NCI-H2196 (cell line): ENCODE results near the gene C19orf44.
"Not testable (repeated sequence)": the region's sequence is repeated elsewhere in the genome, so short reads cannot be mapped to it uniquely, and the experiment has no call there.

Experiments used
- DNase-seq: peaks from one replicate; lab custom pipeline; 2025; ENCODE audit not compliant: unreplicated experiment; lab: John Stamatoyannopoulos, UW

The C19orf44 gene

DNA sequence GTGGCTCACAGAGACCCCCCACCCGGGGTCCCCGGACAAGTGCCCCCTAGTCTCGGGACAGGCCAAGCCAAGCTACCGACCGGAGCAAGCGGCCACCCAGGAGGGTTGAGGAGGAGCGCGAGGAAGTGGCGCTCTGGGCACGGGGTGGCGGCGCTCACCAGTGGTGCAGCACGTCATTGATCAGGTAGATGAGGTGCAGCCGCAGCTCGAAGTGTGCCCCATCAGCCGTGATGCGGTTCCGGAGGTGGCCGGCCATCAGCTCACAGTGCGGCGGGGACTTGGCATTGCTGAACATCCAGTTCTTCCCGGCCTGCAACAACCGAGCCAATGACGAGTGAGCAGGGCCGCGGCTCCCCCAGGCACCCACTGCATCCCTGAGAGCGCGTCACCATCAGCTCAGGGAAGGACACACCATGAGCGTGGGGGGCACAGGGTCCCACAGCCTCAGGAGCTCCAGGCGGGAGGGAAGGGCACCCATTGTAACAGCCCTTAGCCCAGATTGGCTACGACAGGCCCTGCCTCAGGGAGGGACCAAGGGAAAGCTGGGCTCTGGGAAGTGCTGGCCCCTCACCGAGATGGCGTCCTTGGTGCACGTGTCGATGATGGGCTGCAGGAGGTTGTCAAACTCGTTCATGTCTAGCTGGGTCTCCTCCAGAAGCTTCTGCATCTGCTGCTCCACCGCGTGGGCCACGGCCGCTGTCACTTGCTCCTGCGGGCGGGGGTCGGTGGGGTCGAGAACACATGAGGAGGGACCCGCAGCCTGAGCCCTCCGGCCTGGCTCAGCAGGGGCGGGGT lies 36.4 kb downstream of the C19orf44 start:
- DNase-seq: no peak

DNA sequence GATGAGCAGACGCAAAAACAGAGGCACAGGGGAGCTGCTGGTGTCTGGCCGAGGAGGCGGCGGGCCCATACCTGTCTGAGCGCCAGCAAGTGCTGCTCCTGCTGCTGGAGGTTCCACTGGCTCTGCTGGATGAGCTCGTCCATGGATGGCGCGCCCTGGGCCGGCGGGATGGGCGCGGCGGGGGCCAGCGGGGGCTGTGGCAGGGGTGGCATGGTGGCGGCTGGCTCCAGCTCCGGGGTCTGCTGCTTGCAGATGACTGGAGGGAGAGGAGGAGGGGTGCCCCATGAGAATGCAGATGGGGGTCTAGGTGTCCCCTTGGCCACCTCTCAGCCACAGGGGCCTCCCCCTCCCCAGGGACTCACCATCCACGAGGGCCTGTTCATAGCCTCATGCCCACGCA lies 39.2 kb downstream of the C19orf44 start:
- no peak for DNase-seq

DNA sequence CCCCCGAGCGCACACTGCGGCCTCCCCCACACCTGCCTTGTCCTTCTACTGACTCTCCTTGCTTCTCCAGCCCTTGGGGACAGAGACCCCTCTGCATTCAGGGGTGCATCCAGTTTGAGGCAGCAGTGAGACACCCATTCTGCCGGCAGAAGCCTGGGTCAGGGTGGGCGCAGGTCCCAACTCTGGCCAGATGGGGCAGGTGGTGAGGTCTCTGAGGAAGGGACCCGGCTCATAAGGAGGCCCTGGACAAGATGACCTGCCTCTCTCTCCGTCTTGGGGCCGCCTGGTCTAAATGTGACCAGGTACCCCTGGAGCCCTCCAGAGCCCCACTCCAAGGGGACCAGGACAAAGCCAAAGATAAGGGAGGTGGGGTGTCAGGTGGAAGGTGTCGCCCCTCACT lies 39.9 kb downstream of the C19orf44 start:
- DNase-seq: no peak

DNA sequence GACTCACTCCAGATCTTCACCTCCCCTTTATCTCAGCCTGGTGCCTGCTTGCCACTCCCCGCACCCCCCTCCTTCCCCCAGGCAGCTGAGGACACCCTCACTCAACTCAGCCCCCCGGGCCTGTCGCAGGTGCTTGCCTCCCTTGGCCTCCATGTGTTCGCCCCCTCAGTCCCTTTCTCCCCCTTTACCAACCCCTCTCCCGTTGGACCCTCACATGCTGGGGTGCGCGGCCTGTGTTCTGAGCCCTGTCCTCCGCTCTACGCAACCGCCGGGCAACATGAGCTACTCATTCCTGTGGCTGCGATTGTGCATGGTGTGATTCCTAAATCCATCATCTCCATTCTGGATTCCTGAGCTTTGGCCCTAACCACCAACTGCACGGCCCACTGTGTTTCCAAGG lies 40.9 kb downstream of the C19orf44 start:
- no peak for DNase-seq

DNA sequence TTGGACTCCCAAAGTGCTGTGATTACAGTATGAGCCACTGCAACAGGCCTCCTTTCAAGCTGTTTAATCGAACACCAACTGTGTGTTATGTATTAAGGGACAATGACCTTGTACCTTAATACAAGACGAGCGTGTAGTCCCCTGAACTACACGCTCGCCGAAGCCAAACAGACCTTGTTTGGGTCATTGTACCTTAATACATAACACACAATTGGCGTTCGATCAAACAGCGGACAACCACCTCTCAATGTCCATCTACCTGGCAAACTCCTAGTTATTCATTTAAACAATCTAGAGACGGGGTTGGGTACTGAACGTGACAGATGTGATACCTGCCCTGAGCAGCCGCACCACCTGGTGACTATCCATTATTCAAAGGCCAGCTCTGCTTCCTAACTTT lies 44.8 kb downstream of the C19orf44 start:
- DNase-seq: no peak

DNA sequence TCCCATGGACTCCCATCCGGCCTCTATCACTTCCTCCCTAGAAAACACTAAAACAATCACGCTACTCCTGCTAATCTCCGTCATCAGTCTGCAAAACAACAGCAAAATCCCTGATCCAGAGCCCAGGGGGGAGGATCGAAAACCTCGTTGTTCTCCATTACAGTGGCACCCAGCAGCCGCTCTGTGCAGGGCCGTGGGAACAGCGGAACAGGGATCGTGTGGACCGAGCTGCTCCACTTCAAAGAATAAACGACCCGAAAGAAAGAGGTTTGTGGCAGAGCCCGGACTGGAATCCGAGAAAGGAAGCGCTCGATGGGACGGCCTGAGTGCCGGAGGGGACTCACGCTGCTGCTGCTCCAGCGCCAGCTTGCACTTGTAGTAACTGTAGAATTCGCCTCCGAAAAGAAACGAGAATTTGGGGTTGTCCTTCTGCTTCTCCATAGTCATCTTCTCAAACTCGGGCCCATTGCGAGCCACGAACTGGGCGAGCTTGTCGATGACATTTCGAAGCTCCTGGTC lies 45.4 kb downstream of the C19orf44 start:
- DNase-seq: no peak

DNA sequence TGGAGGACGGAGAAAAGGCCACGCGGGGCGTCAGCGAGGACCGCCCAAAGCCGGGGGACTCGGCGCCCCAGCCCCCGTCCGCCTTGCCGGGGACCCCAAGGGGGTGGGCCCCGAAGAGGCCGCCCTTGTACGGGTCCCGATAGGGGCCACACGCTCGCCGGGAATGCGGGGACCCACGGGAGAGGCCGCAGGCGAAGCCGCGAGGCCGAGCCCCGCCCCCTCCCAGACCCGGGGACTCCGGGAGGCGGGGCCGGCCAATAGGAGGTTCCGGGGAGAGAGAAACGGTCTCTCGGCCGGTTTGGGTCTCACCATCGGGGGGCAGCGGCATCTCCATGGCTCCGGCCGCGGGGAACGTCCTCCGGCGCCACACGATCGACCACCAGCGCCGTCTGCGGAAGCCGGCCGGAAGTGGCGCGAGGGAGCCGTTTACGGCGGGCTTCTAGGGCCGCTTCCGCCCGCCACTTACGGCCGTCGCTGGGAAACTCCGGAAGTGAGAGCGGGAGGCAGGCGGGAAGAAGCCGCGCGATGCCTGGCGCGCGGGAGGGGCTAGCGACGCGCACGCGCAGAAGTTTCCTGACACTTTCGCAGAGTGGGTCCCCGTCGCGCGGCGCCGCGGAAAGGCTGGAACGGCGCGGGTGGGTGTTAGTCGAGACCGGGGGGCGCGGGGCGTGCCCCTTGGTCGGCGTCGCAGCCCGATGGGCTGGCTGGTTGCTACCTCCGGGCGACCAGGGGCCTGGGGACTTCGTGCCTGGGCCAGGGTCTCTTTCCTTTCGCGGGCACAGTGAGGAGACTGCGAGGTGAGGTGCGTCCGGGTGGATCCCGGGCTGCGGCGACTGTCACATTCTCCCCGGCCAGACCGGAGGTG lies 46.1 kb downstream of the C19orf44 start, which contains the start of gene CHERP:
TSS of gene CHERP (minus strand) at position 393 of the 865 bp plus-strand sequence. CDS start at position 334, 59 bp downstream.
- peak; percentile 97 for DNase-seq

DNA sequence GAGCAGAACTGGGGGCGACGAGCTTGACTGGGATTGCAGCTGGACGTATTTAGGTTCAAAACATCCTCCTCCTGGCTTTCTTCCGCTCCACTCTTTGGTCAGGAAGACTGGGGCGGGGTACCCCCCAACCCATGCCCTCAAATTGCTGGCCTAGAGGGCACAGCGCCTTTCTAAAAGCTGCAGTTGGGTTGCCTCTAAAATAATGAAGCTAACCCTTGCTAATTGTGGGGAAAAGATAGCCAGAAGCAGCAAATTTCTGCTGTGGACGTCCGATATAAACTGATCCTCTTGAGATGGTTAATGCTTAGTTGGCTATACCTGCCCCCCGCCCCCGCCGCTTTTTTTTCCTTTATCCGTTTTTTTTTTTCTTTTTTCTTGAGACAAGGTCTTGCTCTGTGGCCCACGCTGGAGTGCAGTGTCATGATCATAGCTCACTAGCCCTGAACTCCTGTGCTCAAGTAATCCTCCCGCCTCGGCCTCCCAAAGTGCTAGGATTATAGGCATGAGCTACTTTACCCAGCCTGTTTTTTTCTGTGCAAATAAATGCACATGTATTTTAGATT lies 46.8 kb downstream of the C19orf44 start:
- DNase-seq: no peak

DNA sequence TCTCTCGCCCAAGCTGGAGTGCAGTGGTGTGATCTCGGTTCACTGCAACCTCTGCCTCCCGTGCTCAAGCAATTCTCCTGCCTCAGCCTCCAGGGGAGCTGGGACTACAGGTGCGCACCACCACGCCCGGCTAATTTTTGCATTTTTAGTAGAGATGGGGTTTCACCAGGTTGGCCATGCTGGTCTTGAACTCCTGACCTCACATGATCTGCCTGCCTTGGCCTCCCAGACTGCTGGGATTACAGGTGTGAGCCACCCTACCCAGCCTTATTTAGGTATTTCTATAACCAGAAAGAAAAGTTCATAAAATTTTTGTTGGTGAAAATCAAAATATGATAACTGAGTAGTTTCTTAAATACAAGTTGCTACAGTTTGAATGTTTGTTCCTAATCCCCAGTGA lies 47.5 kb downstream of the C19orf44 start:
- not testable (repeated sequence) for DNase-seq

DNA sequence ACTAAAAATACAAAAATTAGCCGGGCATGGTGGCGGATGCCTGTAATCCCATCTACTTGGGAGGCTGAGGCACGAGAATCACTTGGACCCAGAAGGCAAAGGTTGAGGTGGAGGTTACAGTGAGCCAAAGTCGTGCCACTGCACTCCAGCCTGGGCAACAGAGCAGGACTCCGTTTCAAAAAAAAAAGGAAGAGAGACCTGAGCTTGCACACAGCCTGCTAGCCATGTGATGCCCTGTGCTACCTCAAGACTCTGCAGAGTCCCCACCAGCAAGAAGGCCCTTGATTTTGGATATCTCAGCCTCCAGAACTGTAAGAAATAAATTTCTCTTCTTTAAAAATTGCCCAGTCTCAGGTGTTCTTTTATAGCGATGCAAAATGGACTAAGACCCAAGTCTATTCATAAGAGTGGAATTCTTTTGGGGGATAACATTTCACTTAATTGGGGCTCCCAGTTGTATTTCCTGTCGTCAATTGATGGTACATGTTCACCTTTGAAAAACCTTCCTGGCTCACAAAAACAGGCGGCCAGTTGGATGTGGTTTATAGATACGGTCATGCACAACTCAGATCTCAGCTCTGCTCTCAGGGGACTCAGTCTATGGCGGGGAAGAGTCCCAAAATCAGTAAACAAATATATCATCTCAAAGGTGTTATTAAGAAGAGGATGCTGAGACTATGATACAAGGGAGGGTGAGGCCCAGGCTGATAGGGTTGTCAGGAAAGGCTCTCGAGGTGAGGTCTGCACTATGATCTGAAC lies 48.5 kb downstream of the C19orf44 start:
- DNase-seq: no peak

DNA sequence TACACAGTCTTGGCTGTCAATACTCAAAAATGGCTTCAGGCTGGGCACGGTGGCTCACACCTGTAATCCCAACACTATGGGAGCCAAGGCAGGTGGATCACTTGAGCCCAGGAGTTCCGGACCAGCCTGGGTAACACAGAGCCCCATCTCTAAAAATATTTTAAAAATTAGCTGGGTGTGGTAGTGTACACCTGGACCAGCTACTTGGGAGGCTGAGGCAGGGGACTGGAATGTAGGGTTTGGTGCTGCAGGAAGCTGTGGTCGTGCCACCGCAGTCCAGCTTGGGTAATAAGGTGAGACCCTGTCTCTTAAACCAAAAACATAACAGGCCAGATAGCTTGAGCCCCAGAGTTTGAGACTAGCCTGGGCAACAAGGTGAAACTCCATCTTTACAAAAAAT lies 52.8 kb downstream of the C19orf44 start:
- DNase-seq: no peak

DNA sequence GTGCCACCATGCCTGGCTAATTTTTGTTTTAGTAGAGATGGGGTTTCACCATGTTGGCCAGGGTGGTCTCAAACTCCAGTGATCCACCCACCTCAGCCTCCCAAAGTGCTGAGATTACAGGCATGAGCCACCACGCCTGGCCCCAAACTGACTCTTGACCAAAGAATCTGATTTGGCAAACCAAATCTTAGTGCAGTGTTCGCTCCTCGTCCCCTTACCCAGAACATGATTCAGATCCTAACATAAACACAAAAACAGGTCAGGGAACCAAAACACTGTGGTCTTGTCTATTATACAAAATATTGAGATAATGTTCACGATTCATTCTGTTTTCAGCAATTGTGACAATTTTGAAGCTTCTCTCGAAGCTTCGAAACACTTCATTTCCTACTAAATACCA lies 55.7 kb downstream of the C19orf44 start:
- DNase-seq: not testable (repeated sequence)

DNA sequence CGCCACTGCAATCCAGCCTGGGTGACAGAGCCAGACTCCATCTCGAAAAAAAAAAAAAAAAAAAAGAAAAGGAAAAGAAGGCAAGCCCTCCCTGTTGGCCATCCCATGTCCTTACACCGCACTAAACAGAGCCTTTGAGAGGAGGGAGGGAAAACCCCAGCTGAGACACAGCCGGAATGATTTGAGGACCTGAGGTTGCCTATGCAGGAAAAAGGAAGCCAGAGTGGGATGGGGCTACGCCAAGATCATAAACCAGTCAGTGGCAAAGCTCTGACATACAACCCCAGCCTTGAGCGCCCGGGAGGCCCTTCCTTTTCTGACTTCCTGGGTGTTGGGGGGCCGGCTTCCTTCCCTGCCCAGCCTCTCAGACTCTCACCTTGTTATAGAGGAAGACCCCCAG lies 58.6 kb downstream of the C19orf44 start:
- DNase-seq: no peak

DNA sequence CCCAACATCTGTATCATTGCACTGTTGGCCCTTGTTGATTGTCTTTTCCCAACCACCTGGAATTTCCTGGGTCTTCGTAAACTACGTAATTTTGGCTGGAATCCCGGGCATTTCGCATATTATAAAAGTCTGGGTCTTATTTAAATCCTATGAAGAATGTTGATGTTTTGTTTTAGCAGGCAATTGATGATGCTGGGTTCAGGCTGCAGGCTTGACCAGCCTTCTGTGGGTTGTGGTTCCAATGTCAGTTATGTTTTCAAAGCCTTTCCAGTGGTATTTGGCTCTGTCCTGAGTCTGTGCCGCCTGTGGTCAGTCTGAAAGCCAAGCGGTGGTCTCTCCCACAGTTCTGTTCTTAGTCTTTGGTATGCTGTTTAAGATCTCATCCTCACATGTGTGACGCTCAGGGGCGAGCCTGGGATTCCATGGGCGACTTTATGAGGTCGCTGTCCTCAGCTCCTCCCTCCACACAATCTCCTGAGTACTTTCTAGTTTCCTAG lies 63.6 kb downstream of the C19orf44 start:
- DNase-seq: no peak

DNA sequence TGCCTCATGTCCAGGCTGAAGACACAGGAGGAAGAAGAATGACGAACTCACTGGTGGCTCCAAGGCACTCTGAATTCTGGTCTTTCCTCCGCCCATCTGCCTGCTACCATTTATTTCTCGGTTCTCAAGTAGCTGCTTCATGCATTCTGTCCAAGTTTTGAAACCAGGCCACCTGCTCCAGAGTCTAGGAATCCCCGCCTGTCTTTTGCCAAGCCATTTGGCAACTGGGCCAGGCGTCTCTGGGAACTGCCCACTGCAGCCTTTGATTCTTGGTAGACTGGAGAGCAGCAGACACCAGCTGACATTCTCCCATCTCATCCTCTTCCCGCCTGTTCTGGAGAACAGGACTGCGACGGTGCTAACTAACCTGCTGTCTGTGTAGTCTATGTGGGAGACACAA lies 65.2 kb downstream of the C19orf44 start:
- peak; percentile 36 for DNase-seq

DNA sequence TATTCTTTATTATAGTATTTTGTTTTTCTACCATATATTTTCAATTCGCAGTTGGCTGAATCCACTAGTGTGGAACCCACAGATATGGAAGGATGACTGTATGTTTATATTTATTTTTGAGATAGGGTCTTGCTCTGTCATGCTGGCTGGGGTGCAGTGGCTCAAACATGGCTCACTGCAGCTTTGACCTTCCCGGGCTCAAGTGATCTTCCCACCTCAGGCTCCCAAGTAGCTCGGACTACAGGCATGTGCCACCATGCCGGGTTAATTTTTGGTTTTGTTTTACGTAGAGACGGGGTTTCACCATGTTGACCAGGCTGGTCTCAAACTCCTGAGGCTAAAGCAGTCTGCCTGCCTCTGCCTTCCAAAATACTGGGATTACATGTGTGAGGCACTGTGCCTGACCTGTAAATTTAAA lies 66.4 kb downstream of the C19orf44 start:
- no peak for DNase-seq

DNA sequence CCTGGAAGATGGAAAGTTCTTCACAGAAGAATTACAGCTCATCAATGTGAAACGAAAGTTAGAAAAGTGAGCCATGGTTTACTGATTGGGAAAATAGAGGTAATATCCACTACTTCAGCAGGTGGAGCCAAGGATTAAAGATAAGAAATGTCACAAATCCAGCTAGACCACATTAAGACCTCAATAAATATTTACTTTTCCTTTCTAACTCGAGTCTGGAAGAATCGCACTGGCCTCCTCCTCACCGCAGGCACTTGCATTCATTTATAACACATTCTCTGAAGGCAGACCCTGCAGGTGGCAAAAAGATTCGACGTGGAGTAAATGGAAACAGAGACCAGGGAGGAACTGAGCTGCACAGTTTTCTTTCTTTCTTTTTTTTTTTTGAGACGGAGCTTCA lies 68.6 kb downstream of the C19orf44 start:
- no peak for DNase-seq

DNA sequence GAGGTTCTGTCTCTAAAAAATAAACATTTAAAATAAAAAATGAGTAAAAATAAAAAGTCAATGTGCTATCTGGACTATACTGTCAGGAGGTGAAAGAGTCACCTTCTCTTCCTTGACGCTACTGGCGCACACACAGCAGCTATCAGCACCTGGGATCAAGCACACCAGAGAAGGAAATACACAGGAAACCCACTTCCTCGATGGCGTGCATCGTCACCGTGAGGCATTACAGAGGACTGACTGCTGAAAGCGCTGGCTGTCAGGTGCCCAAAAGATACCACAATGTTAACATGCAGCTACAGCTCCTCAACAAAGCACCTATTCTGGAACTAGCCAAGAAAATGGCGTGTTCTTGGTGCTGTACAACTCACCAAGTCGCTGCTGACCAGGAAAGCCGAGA lies 70.0 kb downstream of the C19orf44 start:
- no peak for DNase-seq

DNA sequence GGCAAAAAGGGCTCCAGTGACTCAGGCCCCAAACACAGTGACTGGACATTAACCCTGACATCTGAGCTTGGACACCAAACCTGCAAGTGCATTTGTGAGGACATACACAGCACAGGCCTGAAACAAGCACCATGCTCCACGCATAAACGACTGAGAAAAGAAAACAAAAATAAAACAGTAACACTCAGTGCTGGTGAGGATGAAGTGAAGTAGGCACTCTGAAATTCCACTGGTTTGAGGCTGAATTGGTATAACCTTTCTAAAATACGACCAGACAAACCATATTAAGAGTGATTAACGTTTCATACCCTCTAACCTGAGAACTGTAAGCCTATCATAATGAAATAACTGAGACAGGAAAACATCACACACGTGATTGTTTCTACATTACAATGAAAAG lies 70.5 kb downstream of the C19orf44 start:
- no peak for DNase-seq

DNA sequence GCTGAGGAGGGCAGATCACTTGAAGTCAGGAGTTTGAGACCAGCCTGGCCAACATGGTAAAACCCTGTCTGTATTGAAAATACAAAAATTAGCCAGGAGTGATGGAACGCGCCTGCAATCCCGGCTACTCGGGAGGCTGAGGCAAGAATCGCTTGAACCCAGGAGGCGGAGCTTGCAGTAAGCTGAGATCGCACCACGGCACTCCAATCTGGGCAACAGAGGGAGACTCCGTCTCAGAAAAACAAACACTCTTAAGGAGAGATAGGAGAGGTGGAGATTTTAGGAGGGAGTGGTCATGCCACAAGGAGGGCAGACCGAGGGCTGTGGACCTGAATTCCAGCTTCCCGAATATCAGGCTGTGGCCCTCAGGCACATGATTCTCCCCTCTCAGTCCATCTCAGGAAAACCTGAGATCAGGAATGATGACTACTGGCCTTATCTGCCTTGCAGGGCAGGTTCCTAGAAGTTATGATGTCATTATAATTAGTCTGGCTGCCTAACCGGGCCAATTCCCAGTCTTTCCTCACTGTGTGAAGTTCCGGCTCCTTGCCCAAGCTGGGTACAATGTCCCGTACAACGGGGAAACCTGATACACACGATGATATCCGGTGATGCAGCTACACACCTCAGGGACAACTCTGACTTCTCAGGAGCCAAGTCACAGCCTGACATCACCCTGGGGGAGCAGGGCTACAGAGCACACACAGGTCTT lies 73.6 kb downstream of the C19orf44 start:
- no peak for DNase-seq
